ENCODE results near the gene C10orf143. TPM values are rescaled to one million over a fixed set of nuclear protein-coding genes. Genes with fewer than 3 reads are reported as not detected.

The C10orf143 gene
- total RNA-seq, 2 donors from 2014 or later: not detected

GRCh38 chr10:130136226-130137089 lies 25.8 kb upstream of the C10orf143 start, which contains the start of gene GLRX3:
GLRX3 (plus strand) TSS chr10:130136391; CDS start chr10:130136421, 30 bp downstream.
- Histone ChIP-seq H3K27me3 (replicated peaks; ENCODE audit: insufficient read depth) (no peaks in the 10 kb centered on the region), H3K27ac (peak within 1 kb of the TSS; percentile 60 to 64), H3K9me3 (no peaks in the 10 kb centered on the region), H3K4me3 (peak within 1 kb of the TSS; percentile 91), H3K36me3 (no peaks in the 10 kb centered on the region), H3K4me1 (ENCODE audit: control insufficient read depth in 1 of 2, low read depth in 2 of 2) (peaks cover 19 to 28% of the 10 kb centered on the region in 2 donors)
- DNase-seq (ENCODE audit: low spot score): peak; percentile 70
- TF ChIP-seq CTCF (IDR thresholded peaks at IDR 0.05): no peak
- peak; percentile 77 for ATAC-seq (ENCODE audit: insufficient number of reproducible peaks, low FRiP score, low read depth)

- Histone ChIP-seq H3K9me3 (no peaks in the 10 kb centered on the region), H3K36me3 (no peaks in the 10 kb centered on the region), H3K27ac (peak overlapping the region; percentile 60 to 64), H3K27me3 (replicated peaks; ENCODE audit: insufficient read depth) (no peaks in the 10 kb centered on the region), H3K4me3 (peak overlapping the region; percentile 91), H3K4me1 (ENCODE audit: control insufficient read depth in 1 of 2, low read depth in 2 of 2) (peaks cover 17 to 26% of the 10 kb centered on the region in 2 donors)
- no peak for TF ChIP-seq CTCF (IDR thresholded peaks at IDR 0.05)
- DNase-seq (ENCODE audit: low spot score) (no peak), ATAC-seq (ENCODE audit: insufficient number of reproducible peaks, low FRiP score, low read depth) (no peak)
Measured at GRCh38 chr10:130135676-130136225, 25.1 kb upstream of the C10orf143 start.

- Histone ChIP-seq H3K9me3 (no peaks in the 10 kb centered on the region), H3K27me3 (replicated peaks; ENCODE audit: insufficient read depth) (no peaks in the 10 kb centered on the region), H3K27ac (no peak overlapping the region), H3K4me3 (no peak overlapping the region), H3K36me3 (no peaks in the 10 kb centered on the region), H3K4me1 (ENCODE audit: control insufficient read depth in 1 of 2, low read depth in 2 of 2) (peaks cover 0 to 19% of the 10 kb centered on the region in 2 donors)
- TF ChIP-seq CTCF (IDR thresholded peaks at IDR 0.05): no peak
- ATAC-seq (ENCODE audit: insufficient number of reproducible peaks, low FRiP score, low read depth) (no peak), DNase-seq (ENCODE audit: low spot score) (no peak)
Measured at GRCh38 chr10:130128922-130129321, 18.3 kb upstream of the C10orf143 start.

GRCh38 chr10:130128062-130128781 lies 17.6 kb upstream of the C10orf143 start:
- DNase-seq (ENCODE audit: low spot score) (no peak), ATAC-seq (ENCODE audit: insufficient number of reproducible peaks, low FRiP score, low read depth) (no peak)
- Histone ChIP-seq H3K36me3 (no peaks in the 10 kb centered on the region), H3K4me1 (ENCODE audit: control insufficient read depth in 1 of 2, low read depth in 2 of 2) (peaks cover 0 to 19% of the 10 kb centered on the region in 2 donors), H3K27ac (no peak overlapping the region), H3K27me3 (replicated peaks; ENCODE audit: insufficient read depth) (no peaks in the 10 kb centered on the region), H3K9me3 (no peaks in the 10 kb centered on the region), H3K4me3 (no peak overlapping the region)
- TF ChIP-seq CTCF (IDR thresholded peaks at IDR 0.05): no peak
